ENCODE measurements around the gene KCNIP4.

- TF ChIP-seq, protein P1, sequence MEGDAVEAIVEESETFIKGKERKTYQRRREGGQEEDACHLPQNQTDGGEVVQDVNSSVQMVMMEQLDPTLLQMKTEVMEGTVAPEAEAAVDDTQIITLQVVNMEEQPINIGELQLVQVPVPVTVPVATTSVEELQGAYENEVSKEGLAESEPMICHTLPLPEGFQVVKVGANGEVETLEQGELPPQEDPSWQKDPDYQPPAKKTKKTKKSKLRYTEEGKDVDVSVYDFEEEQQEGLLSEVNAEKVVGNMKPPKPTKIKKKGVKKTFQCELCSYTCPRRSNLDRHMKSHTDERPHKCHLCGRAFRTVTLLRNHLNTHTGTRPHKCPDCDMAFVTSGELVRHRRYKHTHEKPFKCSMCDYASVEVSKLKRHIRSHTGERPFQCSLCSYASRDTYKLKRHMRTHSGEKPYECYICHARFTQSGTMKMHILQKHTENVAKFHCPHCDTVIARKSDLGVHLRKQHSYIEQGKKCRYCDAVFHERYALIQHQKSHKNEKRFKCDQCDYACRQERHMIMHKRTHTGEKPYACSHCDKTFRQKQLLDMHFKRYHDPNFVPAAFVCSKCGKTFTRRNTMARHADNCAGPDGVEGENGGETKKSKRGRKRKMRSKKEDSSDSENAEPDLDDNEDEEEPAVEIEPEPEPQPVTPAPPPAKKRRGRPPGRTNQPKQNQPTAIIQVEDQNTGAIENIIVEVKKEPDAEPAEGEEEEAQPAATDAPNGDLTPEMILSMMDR (IDR thresholded peaks at IDR 0.05) = no peak
- TF ChIP-seq POLR2A (IDR thresholded peaks at IDR 0.05) = no peak
These were observed 404.2 kb downstream of the KCNIP4 start for GRCh38 chr4:21544415-21544814.
